Astrocyte of the spinal cord (primary cell): ENCODE measurements around the gene ATP5F1D.
A peak's percentile ranks its signal among the peaks of the same experiment; 100 is the strongest.

Experiments used
- DNase-seq: peaks from one replicate; pipeline ENCODE4 v3.0.0; 2011; ENCODE audit warnings: low read depth, low spot score
- H3K4me3 ChIP-seq: 2 replicates; pipeline ENCODE4 v1.5.1; 2011; ENCODE audit warnings: low read depth, mild to moderate bottlenecking, low read length, moderate library complexity
- CTCF ChIP-seq: IDR thresholded peaks from 2 replicates; pipeline ENCODE4 v1.5.1; 2012; ENCODE audit warnings: low read depth, mild to moderate bottlenecking, low read length, inconsistent platforms
- in situ Hi-C: cut with HindIII; loops from 2 replicates; pipeline ENCODE4 v1.10.0; 2017; ENCODE audit warnings: low sequenced_read_pairs

Gene ATP5F1D

GRCh38 chr19:1274081-1274851 is 32.7 kb downstream of the ATP5F1D start:
- DNase-seq = no peak
- H3K4me3 ChIP-seq = peak overlapping the region; percentile 39
- in situ Hi-C loops = no loop called here
- no peak for TF ChIP-seq CTCF

- no peak for TF ChIP-seq CTCF
- no peak for DNase-seq
Observed at GRCh38 chr19:1274852-1275259, 33.3 kb downstream of the ATP5F1D start.

GRCh38 chr19:1275260-1275975 is 33.9 kb downstream of the ATP5F1D start, which contains the start of gene FAM174C:
Gene FAM174C (plus strand): TSS chr19:1275530. CDS start chr19:1275550, 20 bp downstream.
- peak; percentile 98 for DNase-seq
- TF ChIP-seq CTCF = no peak
- H3K4me3 ChIP-seq = peak within 1 kb of the TSS; percentile 63
- in situ Hi-C loops = no loop called here

More at GRCh38 chr19:1274852-1275259, 33.3 kb downstream of the ATP5F1D start:
- in situ Hi-C loops = no loop called here
- H3K4me3 ChIP-seq = peak overlapping the region; percentile 39

GRCh38 chr19:1275976-1276627 is 34.6 kb downstream of the ATP5F1D start:
- in situ Hi-C loops = no loop called here
- H3K4me3 ChIP-seq = peak overlapping the region; percentile 63
- DNase-seq = no peak
- no peak for TF ChIP-seq CTCF

- no peak for DNase-seq
- peak overlapping the region; percentile 63 for H3K4me3 ChIP-seq
- no peak for TF ChIP-seq CTCF
- in situ Hi-C loops = no loop called here
Observed at GRCh38 chr19:1276628-1277022, 35.1 kb downstream of the ATP5F1D start.

GRCh38 chr19:1277061-1277460 is 35.5 kb downstream of the ATP5F1D start:
- TF ChIP-seq CTCF = no peak
- in situ Hi-C loops = no loop called here
- H3K4me3 ChIP-seq = no peak overlapping the region
- DNase-seq = no peak
